Esophagus mucosa (tissue), 1 donor: Measurements from ENCODE around the gene SH3PXD2A. TPM values are rescaled to one million over a fixed set of nuclear protein-coding genes. Genes with fewer than 3 reads are reported as not detected.
"Not testable (repeated sequence)": the region's sequence is repeated elsewhere in the genome, so short reads cannot be mapped to it uniquely, and the experiment has no call there.

ENCODE experiments used
- ATAC-seq: fragments of 200-7000 bp; cut with Tn5 transposase; one replicate; pipeline ENCODE4 v1.9.1; 2020
- total RNA-seq: library from RNA; stranded (reverse); gene quantifications from one replicate; pipeline ENCODE4 v1.2.4, GENCODE V29; 2023
- donor health status: DM: yes; HTN: yes; CAD: no.

SH3PXD2A gene
- total RNA-seq, 1 donor from 2014 or later, result 34.0 TPM

- ATAC-seq, result no peak
Observed at GRCh38 chr10:103849212-103849877, 6.0 kb downstream of the SH3PXD2A start.

GRCh38 chr10:103847909-103848468 lies 7.4 kb downstream of the SH3PXD2A start:
- ATAC-seq, result no peak

- no peak for ATAC-seq
Observed at GRCh38 chr10:103847346-103847745, 8.0 kb downstream of the SH3PXD2A start.

- ATAC-seq, result peak; percentile 24
Observed at GRCh38 chr10:103845972-103846371, 9.4 kb downstream of the SH3PXD2A start.

GRCh38 chr10:103845346-103845745 lies 10.0 kb downstream of the SH3PXD2A start:
- not testable (repeated sequence) for ATAC-seq

- no peak for ATAC-seq
Observed at GRCh38 chr10:103843854-103844570, 11.4 kb downstream of the SH3PXD2A start.

GRCh38 chr10:103843045-103843444 lies 12.3 kb downstream of the SH3PXD2A start:
- no peak for ATAC-seq

GRCh38 chr10:103842605-103843004 lies 12.8 kb downstream of the SH3PXD2A start:
- no peak for ATAC-seq

- ATAC-seq, result no peak
Observed at GRCh38 chr10:103841519-103841918, 13.9 kb downstream of the SH3PXD2A start.

- no peak for ATAC-seq
Observed at GRCh38 chr10:103840740-103841070, 14.7 kb downstream of the SH3PXD2A start.

GRCh38 chr10:103839872-103840739 lies 15.3 kb downstream of the SH3PXD2A start:
- ATAC-seq, result no peak

GRCh38 chr10:103839519-103839871 lies 15.9 kb downstream of the SH3PXD2A start:
- ATAC-seq, result no peak

- no peak for ATAC-seq
Observed at GRCh38 chr10:103838862-103839518, 16.4 kb downstream of the SH3PXD2A start.

- no peak for ATAC-seq
Observed at GRCh38 chr10:103838070-103838395, 17.3 kb downstream of the SH3PXD2A start.

GRCh38 chr10:103837370-103838069 lies 17.9 kb downstream of the SH3PXD2A start:
- no peak for ATAC-seq

GRCh38 chr10:103836861-103837260 lies 18.5 kb downstream of the SH3PXD2A start:
- no peak for ATAC-seq

GRCh38 chr10:103836273-103836672 lies 19.1 kb downstream of the SH3PXD2A start:
- ATAC-seq, result no peak

GRCh38 chr10:103835096-103836050 lies 20.0 kb downstream of the SH3PXD2A start:
- ATAC-seq, result no peak

GRCh38 chr10:103834436-103835095 lies 20.8 kb downstream of the SH3PXD2A start:
- ATAC-seq, result no peak

GRCh38 chr10:103833731-103834365 lies 21.5 kb downstream of the SH3PXD2A start:
- no peak for ATAC-seq
